Smooth muscle cell (in vitro differentiated cells): ENCODE measurements around the gene DLEC1. TPM values are rescaled to one million over a fixed set of nuclear protein-coding genes. Genes with fewer than 3 reads are reported as not detected.
"Not testable (repeated sequence)": the region's sequence is repeated elsewhere in the genome, so short reads cannot be mapped to it uniquely, and the experiment has no call there.

Experiments
- DNase-seq: peaks from one replicate; lab custom pipeline; 2025; ENCODE audit not compliant: unreplicated experiment; lab: John Stamatoyannopoulos, UW
- H2AFZ ChIP-seq: fragments of 200-600 bp; sonication (generic); 2 replicates; pipeline ENCODE4 v1.6.0; 2016; ENCODE audit warnings: antibody characterized with exemption, low read depth, mild to moderate bottlenecking
- H3F3A ChIP-seq: fragments of 200-600 bp; sonication (generic); 2 replicates; pipeline ENCODE4 v1.6.0; 2017; ENCODE audit warnings: antibody characterized with exemption, low read depth
- H3K27ac ChIP-seq: fragments of 200-600 bp; sonication (generic); 2 replicates; pipeline ENCODE4 v1.5.1; 2016; ENCODE audit warnings: low read depth, mild to moderate bottlenecking
- H3K27me3 ChIP-seq: fragments of 200-600 bp; sonication (generic); 2 replicates; pipeline ENCODE4 v1.6.1; 2016; ENCODE audit warnings: low read depth, mild to moderate bottlenecking
- H3K36me3 ChIP-seq: fragments of 200-600 bp; sonication (generic); 2 replicates; pipeline ENCODE4 v1.5.1; 2016; ENCODE audit warnings: low read depth
- H3K4me1 ChIP-seq: fragments of 200-600 bp; sonication (generic); 2 replicates; pipeline ENCODE4 v1.5.1; 2016; ENCODE audit warnings: low read depth
- H3K4me2 ChIP-seq: fragments of 200-600 bp; sonication (generic); 2 replicates; pipeline ENCODE4 v1.6.0; 2016; ENCODE audit warnings: mild to moderate bottlenecking
- H3K4me3 ChIP-seq: fragments of 200-600 bp; sonication (generic); 2 replicates; pipeline ENCODE4 v1.5.1; 2016; ENCODE audit warnings: mild to moderate bottlenecking
- H3K79me2 ChIP-seq: fragments of 200-600 bp; sonication (generic); 2 replicates; pipeline ENCODE4 v1.6.0; 2016; ENCODE audit warnings: low read depth, mild to moderate bottlenecking
- H3K9ac ChIP-seq: fragments of 200-600 bp; sonication (generic); 2 replicates; pipeline ENCODE4 v1.6.0; 2016; ENCODE audit warnings: low read depth
- H3K9me3 ChIP-seq: fragments of 200-600 bp; sonication (generic); replicated peaks from 2 replicates; pipeline ENCODE4 v1.5.1; 2016; ENCODE audit warnings: low read depth
- H4K20me1 ChIP-seq: fragments of 200-600 bp; sonication (generic); 2 replicates; pipeline ENCODE4 v1.6.0; 2016; ENCODE audit warnings: low read depth
- WGBS: methylation state at CpG from one replicate; pipeline ENCODE4 v1.1.7; 2016; ENCODE audit warnings: low lambda C conversion rate; 5-methylcytosine and 5-hydroxymethylcytosine counted together
- polyA plus RNA-seq: library from polyadenylated mRNA; unstranded; fragments of >200 nt; fragmentation: Nextera tagmentation; extraction: Ambion mirVana; gene quantifications from 2 replicates; pipeline ENCODE4 v1.2.1, GENCODE V29; 2016
- total RNA-seq: library from RNA; depleted of rRNA; stranded (reverse); fragments of >200 nt; gene quantifications from 2 replicates; pipeline ENCODE4 v1.2.3, GENCODE V29; 2014
- TF ChIP-seq, protein P1 (sequence below): fragments of 200-600 bp; sonication (generic); IDR thresholded peaks from 2 replicates; pipeline ENCODE4 v1.5.1; 2017; ENCODE audit warnings: borderline replicate concordance, mild to moderate bottlenecking, antibody characterized with exemption; ENCODE audit not compliant: insufficient read depth, poor library complexity, severe bottlenecking

The DLEC1 gene
- total and polyA plus RNA-seq, 2 experiments from 2014 or later, result 0.27 to 0.61 TPM

- DNase-seq, result no peak
- TF ChIP-seq, protein P1, sequence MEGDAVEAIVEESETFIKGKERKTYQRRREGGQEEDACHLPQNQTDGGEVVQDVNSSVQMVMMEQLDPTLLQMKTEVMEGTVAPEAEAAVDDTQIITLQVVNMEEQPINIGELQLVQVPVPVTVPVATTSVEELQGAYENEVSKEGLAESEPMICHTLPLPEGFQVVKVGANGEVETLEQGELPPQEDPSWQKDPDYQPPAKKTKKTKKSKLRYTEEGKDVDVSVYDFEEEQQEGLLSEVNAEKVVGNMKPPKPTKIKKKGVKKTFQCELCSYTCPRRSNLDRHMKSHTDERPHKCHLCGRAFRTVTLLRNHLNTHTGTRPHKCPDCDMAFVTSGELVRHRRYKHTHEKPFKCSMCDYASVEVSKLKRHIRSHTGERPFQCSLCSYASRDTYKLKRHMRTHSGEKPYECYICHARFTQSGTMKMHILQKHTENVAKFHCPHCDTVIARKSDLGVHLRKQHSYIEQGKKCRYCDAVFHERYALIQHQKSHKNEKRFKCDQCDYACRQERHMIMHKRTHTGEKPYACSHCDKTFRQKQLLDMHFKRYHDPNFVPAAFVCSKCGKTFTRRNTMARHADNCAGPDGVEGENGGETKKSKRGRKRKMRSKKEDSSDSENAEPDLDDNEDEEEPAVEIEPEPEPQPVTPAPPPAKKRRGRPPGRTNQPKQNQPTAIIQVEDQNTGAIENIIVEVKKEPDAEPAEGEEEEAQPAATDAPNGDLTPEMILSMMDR, result no peak
- H4K20me1 ChIP-seq, result no peaks in the 10 kb centered on the region
Observed at GRCh38 chr3:38054499-38055001, 15.5 kb downstream of the DLEC1 start.

DNA sequence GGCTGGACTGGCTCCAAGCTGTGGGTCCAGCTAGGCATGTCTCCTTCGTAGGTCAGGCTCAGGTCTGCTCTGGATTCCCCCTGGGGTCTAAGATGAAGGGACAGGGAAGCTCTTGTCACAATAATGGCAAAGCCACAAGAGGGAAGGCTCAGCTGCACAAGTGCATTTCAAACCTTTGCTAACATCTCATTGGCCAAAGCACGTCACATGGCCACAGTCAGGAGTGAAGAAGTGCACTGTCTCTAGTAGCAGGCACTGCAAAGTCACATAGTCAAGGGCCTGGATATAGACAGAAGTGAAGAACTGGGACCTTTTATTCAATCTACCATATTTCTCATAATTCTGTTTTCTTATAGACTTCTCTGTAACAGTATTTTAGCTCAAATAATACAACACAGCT lies 20.1 kb downstream of the DLEC1 start:
- H3K27me3 ChIP-seq, result no peaks in the 10 kb centered on the region
- H3K9me3 ChIP-seq, result no peaks in the 10 kb centered on the region
- no peak overlapping the region for H2AFZ ChIP-seq
- H4K20me1 ChIP-seq, result no peaks in the 10 kb centered on the region
- no peaks in the 10 kb centered on the region for H3K79me2 ChIP-seq
- no peak for DNase-seq
- H3K4me1 ChIP-seq, result no peaks in the 10 kb centered on the region
- no peaks in the 10 kb centered on the region for H3F3A ChIP-seq
- H3K4me2 ChIP-seq, result no peak overlapping the region
- no peak overlapping the region for H3K9ac ChIP-seq
- H3K27ac ChIP-seq, result no peak overlapping the region
- 92% methylated on average over 2 of the region's 2 CpGs for WGBS
- H3K4me3 ChIP-seq, result no peak overlapping the region
- TF ChIP-seq, protein P1, result no peak
- no peaks in the 10 kb centered on the region for H3K36me3 ChIP-seq

More at GRCh38 chr3:38054499-38055001, 15.5 kb downstream of the DLEC1 start:
- Histone ChIP-seq H3K4me2 (no peak overlapping the region), H3K9ac (no peak overlapping the region), H2AFZ (no peak overlapping the region), H3K4me3 (no peak overlapping the region), H3K4me1 (no peaks in the 10 kb centered on the region), H3K36me3 (no peaks in the 10 kb centered on the region), H3K27me3 (no peaks in the 10 kb centered on the region), H3K79me2 (no peaks in the 10 kb centered on the region), H3K9me3 (no peaks in the 10 kb centered on the region), H3F3A (no peaks in the 10 kb centered on the region), H3K27ac (no peak overlapping the region)
- 71% methylated on average over 3 of the region's 3 CpGs for WGBS

- Histone ChIP-seq H3K36me3 (no peaks in the 10 kb centered on the region), H3K4me2 (no peak overlapping the region), H3K9ac (no peak overlapping the region), H2AFZ (no peak overlapping the region), H3K4me1 (no peaks in the 10 kb centered on the region), H3K79me2 (no peaks in the 10 kb centered on the region), H3K9me3 (no peaks in the 10 kb centered on the region), H3F3A (no peaks in the 10 kb centered on the region), H3K27ac (no peak overlapping the region), H3K4me3 (no peak overlapping the region), H3K27me3 (no peaks in the 10 kb centered on the region), H4K20me1 (no peaks in the 10 kb centered on the region)
- TF ChIP-seq, protein P1, result no peak
- no peak for DNase-seq
- WGBS, result 90% methylated on average over 7 of the region's 7 CpGs
Observed at GRCh38 chr3:38059591-38059990, 20.6 kb downstream of the DLEC1 start.

- Histone ChIP-seq H3K9ac (no peak overlapping the region), H3K4me1 (no peaks in the 10 kb centered on the region), H3K9me3 (no peaks in the 10 kb centered on the region), H3K27ac (no peak overlapping the region), H3K79me2 (no peaks in the 10 kb centered on the region), H3K4me2 (no peak overlapping the region), H3F3A (no peaks in the 10 kb centered on the region), H3K4me3 (no peak overlapping the region), H3K36me3 (no peaks in the 10 kb centered on the region), H3K27me3 (no peaks in the 10 kb centered on the region), H4K20me1 (no peaks in the 10 kb centered on the region), H2AFZ (no peak overlapping the region)
- TF ChIP-seq, protein P1, result no peak
- 78% methylated on average over 2 of the region's 2 CpGs for WGBS
- DNase-seq, result no peak
Observed at GRCh38 chr3:38062809-38063208, 23.8 kb downstream of the DLEC1 start.

DNA sequence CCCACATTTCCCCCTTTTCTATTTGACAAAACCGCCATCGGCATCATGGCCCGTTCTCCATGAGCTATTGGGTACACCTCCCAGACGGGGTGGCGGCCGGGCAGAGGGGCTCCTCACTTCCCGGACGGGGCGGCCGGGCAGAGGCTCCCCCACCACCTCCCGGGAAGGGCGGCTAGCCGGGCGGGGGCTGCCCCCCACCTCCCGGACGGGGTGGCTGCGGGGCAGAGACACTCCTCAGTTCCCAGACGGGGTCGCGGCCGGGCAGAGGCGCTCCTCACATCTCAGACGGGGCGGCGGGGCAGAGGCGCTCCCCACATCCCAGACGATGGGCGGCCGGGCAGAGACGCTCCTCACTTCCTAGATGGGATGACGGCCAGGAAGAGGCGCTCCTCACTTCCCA lies 25.4 kb downstream of the DLEC1 start:
- H3K4me1 ChIP-seq, H3K4me2 ChIP-seq, H3K79me2 ChIP-seq, H3K27ac ChIP-seq, H3K9ac ChIP-seq, H3F3A ChIP-seq, H3K9me3 ChIP-seq, H3K36me3 ChIP-seq, H4K20me1 ChIP-seq, H2AFZ ChIP-seq, H3K4me3 ChIP-seq, H3K27me3 ChIP-seq, DNase-seq: not testable (repeated sequence)
- WGBS, result 95% methylated on average over 12 of the region's 32 CpGs
